Mucosa of rectum (tissue), 2 donors: ENCODE data around the gene CLEC16A.

Experiments
- H3K27ac ChIP-seq, 2 donors: one replicate each; pipeline ENCODE4 v1.7.0; 2013; ENCODE audit warnings: inconsistent platforms in 2 of 2, low read depth in 2 of 2, low read length in 2 of 2
- H3K27me3 ChIP-seq, 2 donors: one replicate each; pipeline ENCODE4 v1.7.0; 2013; ENCODE audit warnings: low read length in 2 of 2; ENCODE audit not compliant: control insufficient read depth in 2 of 2, insufficient read depth in 2 of 2
- H3K36me3 ChIP-seq, 2 donors: one replicate each; pipeline ENCODE4 v1.7.0; 2013; ENCODE audit warnings: low read length in 2 of 2; ENCODE audit not compliant: control insufficient read depth in 2 of 2, insufficient read depth in 2 of 2
- H3K4me1 ChIP-seq, 2 donors: one replicate each; pipeline ENCODE4 v1.7.0; 2013; ENCODE audit warnings: low read length in 2 of 2, mild to moderate bottlenecking in 1 of 2; ENCODE audit not compliant: control insufficient read depth in 2 of 2, insufficient read depth in 2 of 2
- H3K4me3 ChIP-seq, 2 donors: one replicate each; pipeline ENCODE4 v1.7.0; 2013; ENCODE audit warnings: low read length in 2 of 2
- H3K9ac ChIP-seq, 2 donors: one replicate each; pipeline ENCODE4 v1.7.0; 2013; ENCODE audit warnings: low read length in 2 of 2, low read depth in 1 of 2, mild to moderate bottlenecking in 1 of 2
- H3K9me3 ChIP-seq, 2 donors: one replicate each; pipeline ENCODE4 v1.7.0; 2013; ENCODE audit warnings: low read length in 2 of 2; ENCODE audit not compliant: control insufficient read depth in 2 of 2
- donor health status: healthy.
- donor health status: Normal muscosa, but diverticular disease.

Gene CLEC16A

GRCh38 chr16:11149011-11149616 is 204.8 kb downstream of the CLEC16A start:
- no peaks in the 10 kb centered on the region for H3K36me3 ChIP-seq
- H3K9ac ChIP-seq = no peak overlapping the region
- no peaks in the 10 kb centered on the region for H3K27me3 ChIP-seq
- no peaks in the 10 kb centered on the region for H3K9me3 ChIP-seq
- H3K4me1 ChIP-seq = no peaks in the 10 kb centered on the region
- no peak overlapping the region for H3K27ac ChIP-seq
- no peak overlapping the region for H3K4me3 ChIP-seq

- Histone ChIP-seq H3K4me1 (no peaks in the 10 kb centered on the region), H3K27ac (no peak overlapping the region), H3K36me3 (no peaks in the 10 kb centered on the region), H3K9ac (no peak overlapping the region), H3K27me3 (no peaks in the 10 kb centered on the region), H3K4me3 (no peak overlapping the region), H3K9me3 (no peaks in the 10 kb centered on the region)
Observed at GRCh38 chr16:11150190-11150589, 205.8 kb downstream of the CLEC16A start.

GRCh38 chr16:11151156-11151884 is 207.0 kb downstream of the CLEC16A start:
- no peaks in the 10 kb centered on the region for H3K36me3 ChIP-seq
- no peaks in the 10 kb centered on the region for H3K27me3 ChIP-seq
- H3K9ac ChIP-seq = no peak overlapping the region
- H3K4me1 ChIP-seq = no peaks in the 10 kb centered on the region
- no peak overlapping the region for H3K27ac ChIP-seq
- H3K9me3 ChIP-seq = no peaks in the 10 kb centered on the region
- no peak overlapping the region for H3K4me3 ChIP-seq

- Histone ChIP-seq H3K27me3 (no peaks in the 10 kb centered on the region), H3K36me3 (no peaks in the 10 kb centered on the region), H3K4me3 (no peak overlapping the region), H3K4me1 (no peaks in the 10 kb centered on the region), H3K9ac (no peak overlapping the region), H3K9me3 (no peaks in the 10 kb centered on the region), H3K27ac (no peak overlapping the region)
Observed at GRCh38 chr16:11151885-11152629, 207.7 kb downstream of the CLEC16A start.

- no peaks in the 10 kb centered on the region for H3K36me3 ChIP-seq
- H3K9ac ChIP-seq = no peak overlapping the region
- no peak overlapping the region for H3K4me3 ChIP-seq
- no peaks in the 10 kb centered on the region for H3K9me3 ChIP-seq
- no peaks in the 10 kb centered on the region for H3K27me3 ChIP-seq
- no peaks in the 10 kb centered on the region for H3K4me1 ChIP-seq
- H3K27ac ChIP-seq = no peak overlapping the region
Observed at GRCh38 chr16:11152677-11153331, 208.4 kb downstream of the CLEC16A start.

- Histone ChIP-seq H3K9ac (no peak overlapping the region), H3K27ac (no peak overlapping the region), H3K36me3 (no peaks in the 10 kb centered on the region), H3K4me1 (no peaks in the 10 kb centered on the region), H3K9me3 (no peaks in the 10 kb centered on the region), H3K27me3 (no peaks in the 10 kb centered on the region), H3K4me3 (no peak overlapping the region)
Observed at GRCh38 chr16:11155284-11155806, 211.0 kb downstream of the CLEC16A start.

- Histone ChIP-seq H3K36me3 (no peaks in the 10 kb centered on the region), H3K27me3 (no peaks in the 10 kb centered on the region), H3K9ac (no peak overlapping the region), H3K4me1 (no peaks in the 10 kb centered on the region), H3K27ac (no peak overlapping the region), H3K4me3 (no peak overlapping the region), H3K9me3 (no peaks in the 10 kb centered on the region)
Observed at GRCh38 chr16:11156401-11156800, 212.0 kb downstream of the CLEC16A start.

GRCh38 chr16:11157143-11157542 is 212.8 kb downstream of the CLEC16A start:
- Histone ChIP-seq H3K27me3 (no peaks in the 10 kb centered on the region), H3K9me3 (no peaks in the 10 kb centered on the region), H3K4me3 (no peak overlapping the region), H3K27ac (no peak overlapping the region), H3K36me3 (no peaks in the 10 kb centered on the region), H3K4me1 (no peaks in the 10 kb centered on the region), H3K9ac (no peak overlapping the region)

GRCh38 chr16:11158018-11158417 is 213.7 kb downstream of the CLEC16A start:
- H3K27me3 ChIP-seq = no peaks in the 10 kb centered on the region
- H3K4me3 ChIP-seq = no peak overlapping the region
- no peak overlapping the region for H3K9ac ChIP-seq
- H3K4me1 ChIP-seq = no peaks in the 10 kb centered on the region
- no peak overlapping the region for H3K27ac ChIP-seq
- no peaks in the 10 kb centered on the region for H3K9me3 ChIP-seq
- no peaks in the 10 kb centered on the region for H3K36me3 ChIP-seq

GRCh38 chr16:11159282-11159681 is 214.9 kb downstream of the CLEC16A start:
- H3K27ac ChIP-seq = no peak overlapping the region
- H3K9ac ChIP-seq = no peak overlapping the region
- no peak overlapping the region for H3K4me3 ChIP-seq

More at GRCh38 chr16:11159282-11159681, 214.9 kb downstream of the CLEC16A start:
- no peaks in the 10 kb centered on the region for H3K27me3 ChIP-seq
- no peaks in the 10 kb centered on the region for H3K4me1 ChIP-seq
- no peaks in the 10 kb centered on the region for H3K9me3 ChIP-seq
- no peaks in the 10 kb centered on the region for H3K36me3 ChIP-seq
